HepG2 (cell line): Measurements from ENCODE around the gene SCAMP3. TPM values are rescaled to one million over a fixed set of nuclear protein-coding genes. Genes with fewer than 3 reads are reported as not detected.
"Not testable (repeated sequence)": the region's sequence is repeated elsewhere in the genome, so short reads cannot be mapped to it uniquely, and the experiment has no call there.

Experiments
- ATAC-seq: fragments of 200-7000 bp; cut with Tn5 transposase; 3 replicates; pipeline ENCODE4 v1.9.1; 2020; ENCODE audit warnings: mild to moderate bottlenecking, moderate library complexity
- BruUV-seq: library from RNA; stranded (reverse); fragments of 400-500 nt; replicated peaks from 2 replicates; lab custom pipeline; 2021; lab: Mats Ljungman, UMichigan
- CTCF ChIA-PET: fragments of 300-600 bp; formaldehyde crosslinking; extraction: SDS; loops from one replicate; lab custom pipeline; 2021; ENCODE audit warnings: low total read pairs, inconsistent platforms, low intra/inter-chr PET ratio; lab: Yijun Ruan, JAX
- POLR2A ChIA-PET: fragments of 350-600 bp; sonication (Branson Sonifier 250); formaldehyde crosslinking; loops from one replicate; lab custom pipeline; 2020; ENCODE audit warnings: antibody characterized with exemption, inconsistent platforms; lab: Yijun Ruan, JAX
- DNase-seq: peaks from one replicate; pipeline ENCODE4 v3.0.0-alpha.2; 2015; ENCODE audit warnings: low spot score
- FAIRE-seq: peaks from 3 replicates; lab custom pipeline; 2011; peaks lifted over from hg19 to GRCh38; lab: Jason Lieb, UNC
- H2AFZ ChIP-seq: one replicate; pipeline ENCODE4 v1.6.1; 2011; ENCODE audit warnings: low read length, inconsistent platforms
- H3K27ac ChIP-seq: fragments of 300-600 bp; 3 replicates; pipeline ENCODE4 v1.8.0; 2011; ENCODE audit warnings: mixed run types, mild to moderate bottlenecking, mixed read lengths, low read length, inconsistent platforms; ENCODE audit not compliant: insufficient read depth; ENCODE audit errors: extremely low read length
- H3K27me3 ChIP-seq, 2 experiments: fragments of 200-600 bp in 1 of 2; 2 replicates in 1 of 2; 3 replicates in 1 of 2; pipeline versions ENCODE4 v1.6.0 to v1.8.0; 2011; ENCODE audit warnings: low read length in 2 of 2, mild to moderate bottlenecking in 2 of 2, moderate library complexity in 2 of 2, inconsistent platforms in 1 of 2; ENCODE audit not compliant: insufficient read depth in 2 of 2, control insufficient read depth in 1 of 2
- H3K36me3 ChIP-seq, 2 experiments: fragments of 200-600 bp in 1 of 2; replicated peaks in 1 of 2; 2 replicates in 1 of 2; 3 replicates in 1 of 2; pipeline versions ENCODE4 v1.5.1 to v1.8.0; 2011; ENCODE audit warnings: low read length in 2 of 2, inconsistent platforms in 1 of 2; ENCODE audit not compliant: insufficient read depth in 2 of 2, control insufficient read depth in 1 of 2
- H3K4me1 ChIP-seq: 2 replicates; pipeline ENCODE4 v1.5.1; 2012; ENCODE audit warnings: low read length, inconsistent platforms; ENCODE audit not compliant: insufficient read depth
- H3K4me2 ChIP-seq: 2 replicates; pipeline ENCODE4 v1.6.0; 2011; ENCODE audit warnings: low read depth, low read length, inconsistent platforms
- H3K4me3 ChIP-seq, 3 experiments: fragments of 200-600 bp in 1 of 3; sonication (generic), shearing (Covaris generic) in 1 of 3; replicated peaks in 1 of 3; 2 replicates each; pipeline ENCODE4 v1.5.1; 2011 to 2016; ENCODE audit warnings: low read length in 3 of 3, inconsistent platforms in 2 of 3, low read depth in 2 of 3, mild to moderate bottlenecking in 2 of 3, control low read depth in 1 of 3, mixed read lengths in 1 of 3; ENCODE audit not compliant: insufficient read depth in 1 of 3
- H3K79me2 ChIP-seq: one replicate; pipeline ENCODE4 v1.6.1; 2011; ENCODE audit warnings: low read length, inconsistent platforms; ENCODE audit not compliant: insufficient read depth
- H3K9ac ChIP-seq: 2 replicates; pipeline ENCODE4 v1.6.0; 2011; ENCODE audit warnings: mild to moderate bottlenecking, low read depth, low read length, inconsistent platforms; ENCODE audit not compliant: insufficient read depth
- H3K9me3 ChIP-seq: 2 replicates; pipeline ENCODE4 v1.5.1; 2012; ENCODE audit warnings: mild to moderate bottlenecking, low read length
- H4K20me1 ChIP-seq: 2 replicates; pipeline ENCODE4 v1.6.0; 2011; ENCODE audit warnings: inconsistent platforms, mild to moderate bottlenecking, low read length, moderate library complexity; ENCODE audit not compliant: insufficient read depth
- ETS1 ChIP-seq: sonication (generic); formaldehyde crosslinking; IDR thresholded peaks from 2 replicates; pipeline ENCODE4 v1.4.0; 2020; ENCODE audit warnings: missing genetic modification reagents
- HHEX ChIP-seq: IDR thresholded peaks from 2 replicates; pipeline ENCODE4 v1.6.1; 2016; ENCODE audit warnings: control low read depth
- HNRNPK ChIP-seq: fragments of 200-400 bp; formaldehyde crosslinking; IDR thresholded peaks from 2 replicates; pipeline ENCODE4 v1.6.1; 2018; ENCODE audit warnings: low read length, low read depth, moderate library complexity, mild to moderate bottlenecking; ENCODE audit not compliant: poor library complexity, severe bottlenecking
- SMYD3 ChIP-seq: sonication (generic); formaldehyde crosslinking; IDR thresholded peaks from 2 replicates; pipeline ENCODE4 v1.8.1; 2023; ENCODE audit warnings: mild to moderate bottlenecking, missing genetic modification reagents
- ZBTB4 ChIP-seq: sonication (generic); formaldehyde crosslinking; IDR thresholded peaks from 2 replicates; pipeline ENCODE4 v1.4.0; 2020; ENCODE audit warnings: missing genetic modification reagents, mild to moderate bottlenecking, borderline replicate concordance
- ZFP1 ChIP-seq: IDR thresholded peaks from 2 replicates; pipeline ENCODE4 v1.6.1; 2016
- ZFP62 ChIP-seq: sonication (generic); formaldehyde crosslinking; IDR thresholded peaks from 2 replicates; pipeline ENCODE4 v1.4.0; 2020; ENCODE audit warnings: missing genetic modification reagents
- ZNF780A ChIP-seq: sonication (generic); formaldehyde crosslinking; IDR thresholded peaks from 2 replicates; pipeline ENCODE4 v1.8.0; 2022; ENCODE audit warnings: mild to moderate bottlenecking, missing genetic modification reagents, moderate library complexity
- WGBS: methylation state at CpG from one replicate; pipeline ENCODE4 v1.1.6; 2017; ENCODE audit warnings: low lambda C conversion rate; 5-methylcytosine and 5-hydroxymethylcytosine counted together
- in situ Hi-C: cut with HindIII; loops from 2 replicates; pipeline ENCODE4 v1.10.0; 2017; ENCODE audit warnings: low pct_unique_long_range_greater_than_20kb; ENCODE audit not compliant: extremely low pct_ligation_motif_present
- intact Hi-C: fragments of 100-400 bp; cut with micrococcal nuclease; formaldehyde crosslinking; loops from one replicate; pipeline ENCODE4 v1.10.0; 2022; ENCODE audit not compliant: unreplicated experiment
- polyA plus RNA-seq, 8 experiments: library from polyadenylated mRNA; depleted of rRNA in 3 of 8; stranded (reverse) in 7 of 8; unstranded in 1 of 8; fragments of >200 nt; fragmentation: Illumina TruSeq in 4 of 8; extraction: Trizol in 4 of 8; gene quantifications; 2 replicates each; pipeline versions ENCODE4 v1.2.1 to v1.2.3, GENCODE V29; 2011 to 2016; ENCODE audit warnings: low read depth in 4 of 8, missing spikeins in 1 of 8, mixed read lengths in 1 of 8; ENCODE audit not compliant: insufficient read depth in 1 of 8
- total RNA-seq, 5 experiments: library from RNA; depleted of rRNA; stranded (reverse); fragments of >200 nt; fragmentation: Illumina TruSeq; extraction: Trizol; gene quantifications; 2 replicates each; pipeline ENCODE4 v1.2.3, GENCODE V29; 2016; ENCODE audit warnings: low read depth in 1 of 5

Gene SCAMP3
- total and polyA plus RNA-seq, 2 of the 13 experiments (the other 11 are each of a cell fraction or from before 2014, with no cell fraction given) = 46.8 to 83.3 TPM

- WGBS = 98% methylated on average over 9 of the region's 17 CpGs
- Histone ChIP-seq H3K27me3 (no peaks in the 10 kb centered on the region), H3K9me3 (no peaks in the 10 kb centered on the region), H4K20me1 (no peaks in the 10 kb centered on the region), H3K4me3 (no peak overlapping the region), H2AFZ (no peak overlapping the region), H3K9ac (no peak overlapping the region), H3K4me1 (peaks cover 15% of the 10 kb centered on the region), H3K4me2 (no peak overlapping the region), H3K36me3 (peaks cover 0 to 12% of the 10 kb centered on the region in 2 experiments; a peak in 3 of 5 replicates), H3K27ac (no peak overlapping the region), H3K79me2 (no peaks in the 10 kb centered on the region)
- no peak for ATAC-seq
- intact Hi-C loops (no loop called here), in situ Hi-C loops (no loop called here)
- TF ChIP-seq ZBTB4 (no peak), ZNF780A (CRISPR knock-in tag) (no peak), HHEX (CRISPR knock-in tag) (no peak), ZFP62 (CRISPR knock-in tag) (no peak), HNRNPK (no peak), ETS1 (CRISPR knock-in tag) (no peak), ZFP1 (no peak), SMYD3 (CRISPR knock-in tag) (no peak)
- no peak for FAIRE-seq
- BruUV-seq = no TSS peak
- ChIA-PET CTCF (no interaction called here), POLR2A (interaction anchor here (1.3 kb wide), 1 partner anchor 20 kb away, joined by 7 read pairs; the partner anchor contains the start of gene CLK2)
- no peak for DNase-seq
Observed at GRCh38 chr1:155293086-155293749, 31.1 kb upstream of the SCAMP3 start.

DNA sequence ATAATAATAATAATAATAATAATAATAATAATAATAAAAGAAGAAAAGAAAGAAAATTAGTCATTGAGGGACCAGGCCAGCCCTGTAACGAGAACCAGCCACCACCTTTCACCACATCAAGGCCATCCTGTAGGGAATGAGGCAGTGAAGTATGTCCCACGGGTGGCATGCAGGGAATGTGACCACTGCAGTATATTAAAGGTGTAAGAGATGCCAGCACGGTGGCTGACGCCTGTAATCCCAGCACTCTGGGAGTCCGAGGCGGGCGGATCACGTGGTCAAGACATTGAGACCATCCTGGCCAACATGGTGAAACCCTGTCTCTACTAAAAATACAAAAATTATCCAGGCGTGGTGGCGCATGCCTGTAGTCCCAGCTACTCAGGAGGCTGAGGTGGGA lies 28.8 kb upstream of the SCAMP3 start:
- DNase-seq, H3K9me3 ChIP-seq, H3K79me2 ChIP-seq, CTCF ChIA-PET, intact Hi-C loops, H3K27ac ChIP-seq, ATAC-seq, H3K27me3 ChIP-seq, H3K4me3 ChIP-seq, in situ Hi-C loops, H3K9ac ChIP-seq, FAIRE-seq, H2AFZ ChIP-seq, BruUV-seq, H4K20me1 ChIP-seq, H3K4me2 ChIP-seq, POLR2A ChIA-PET: not testable (repeated sequence)
- 95% methylated on average over 10 of the region's 10 CpGs for WGBS
- H3K36me3 ChIP-seq = peaks cover 0 to 12% of the 10 kb centered on the region in 2 experiments; a peak in 3 of 5 replicates
- peaks cover 19% of the 10 kb centered on the region for H3K4me1 ChIP-seq
